ENCODE results near the gene PLCE1.

The PLCE1 gene

GRCh38 chr10:93995182-93995581, 1.5 kb downstream of the PLCE1 start:
- DNase-seq = no peak

- no peak for DNase-seq
These were observed 2.0 kb downstream of the PLCE1 start for GRCh38 chr10:93995598-93996271.

GRCh38 chr10:93996551-93996950, 2.8 kb downstream of the PLCE1 start:
- DNase-seq = no peak

GRCh38 chr10:93997546-93997945, 3.8 kb downstream of the PLCE1 start:
- DNase-seq = no peak

- no peak for DNase-seq
These were observed 5.7 kb downstream of the PLCE1 start for GRCh38 chr10:93999401-93999851.

- no peak for DNase-seq
These were observed 7.1 kb downstream of the PLCE1 start for GRCh38 chr10:94000638-94001415.

GRCh38 chr10:94001416-94001810, 7.7 kb downstream of the PLCE1 start:
- DNase-seq = no peak

GRCh38 chr10:94002156-94002555, 8.4 kb downstream of the PLCE1 start:
- no peak for DNase-seq

- DNase-seq = no peak
These were observed 9.8 kb downstream of the PLCE1 start for GRCh38 chr10:94003488-94003887.

GRCh38 chr10:94005050-94005449, 11.3 kb downstream of the PLCE1 start:
- no peak for DNase-seq

- DNase-seq = no peak
These were observed 13.1 kb downstream of the PLCE1 start for GRCh38 chr10:94006591-94007550.

GRCh38 chr10:94008526-94008925, 14.8 kb downstream of the PLCE1 start:
- no peak for DNase-seq

GRCh38 chr10:94010116-94010515, 16.4 kb downstream of the PLCE1 start:
- DNase-seq = no peak

GRCh38 chr10:94010886-94011285, 17.2 kb downstream of the PLCE1 start:
- DNase-seq = no peak

GRCh38 chr10:94011296-94011695, 17.6 kb downstream of the PLCE1 start:
- no peak for DNase-seq

- DNase-seq = no peak
These were observed 19.1 kb downstream of the PLCE1 start for GRCh38 chr10:94012834-94013233.

GRCh38 chr10:94013331-94013760, 19.6 kb downstream of the PLCE1 start:
- DNase-seq = peak; percentile 61

- DNase-seq = no peak
These were observed 20.6 kb downstream of the PLCE1 start for GRCh38 chr10:94014304-94014703.

GRCh38 chr10:94016727-94017714, 23.3 kb downstream of the PLCE1 start:
- DNase-seq = no peak

- DNase-seq = no peak
These were observed 24.4 kb downstream of the PLCE1 start for GRCh38 chr10:94018107-94018506.

GRCh38 chr10:94023906-94024305, 30.2 kb downstream of the PLCE1 start:
- no peak for DNase-seq

GRCh38 chr10:94024407-94024806, 30.7 kb downstream of the PLCE1 start:
- DNase-seq = no peak
